H1 (cell line): Measurements from ENCODE around the gene MLN. TPM values are rescaled to one million over a fixed set of nuclear protein-coding genes. Genes with fewer than 3 reads are reported as not detected.

Experiments used
- GABPA ChIP-seq: IDR thresholded peaks from 2 replicates; pipeline ENCODE4 v1.6.1; 2011; ENCODE audit warnings: mild to moderate bottlenecking, low read length, moderate library complexity, borderline replicate concordance; ENCODE audit not compliant: insufficient read depth
- polyA plus RNA-seq, 7 experiments: library from polyadenylated mRNA; depleted of rRNA in 3 of 7; stranded (reverse) in 5 of 7; unstranded in 2 of 7; fragments of >200 nt in 5 of 7; fragments of 200-250 nt in 2 of 7; gene quantifications; 1 replicate in 5 of 7; 2 replicates in 1 of 7; 4 replicates in 1 of 7; pipeline versions ENCODE4 v1.2.1 to v1.2.3, GENCODE V29; 2011 to 2013; ENCODE audit warnings: missing spikeins in 2 of 7, mixed read lengths in 2 of 7
- total RNA-seq: library from RNA; stranded (reverse); fragmentation: NEBNext Ultra II Directional; extraction: Animal tissue kit (Norgen Biotek cat#: 25700); gene quantifications from 2 replicates; pipeline ENCODE4 v1.2.1, GENCODE V29; 2021
- TF ChIP-seq, protein P1 (sequence below): IDR thresholded peaks from 2 replicates; pipeline ENCODE4 v1.6.1; 2011; ENCODE audit warnings: low read depth, mild to moderate bottlenecking, low read length; ENCODE audit not compliant: insufficient read depth

Gene MLN
- total and polyA plus RNA-seq, 2 of the 8 experiments (the other 6 are each of a cell fraction or from before 2014, with no cell fraction given) = not detected

DNA sequence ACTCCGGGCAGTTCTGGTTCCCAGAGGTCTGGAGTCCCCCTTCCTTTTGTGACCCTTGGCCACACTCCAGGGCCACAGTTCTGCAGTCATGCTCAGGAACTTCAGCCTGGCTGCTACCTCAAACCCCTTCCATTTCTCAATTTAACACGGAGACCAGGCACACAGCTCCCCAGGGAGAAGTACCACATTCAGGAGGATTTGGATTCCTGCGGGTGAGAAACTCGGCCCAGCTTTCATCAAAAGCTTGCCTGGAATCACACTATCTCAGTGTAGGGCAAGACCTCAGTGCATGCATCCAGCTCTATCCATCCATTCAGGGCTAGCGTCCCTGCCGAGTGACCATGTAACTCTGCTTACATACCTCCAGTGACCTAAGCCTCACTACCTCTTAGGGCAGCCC is 40.3 kb downstream of the MLN start (continued):
- no peak for TF ChIP-seq GABPA
- TF ChIP-seq, protein P1, sequence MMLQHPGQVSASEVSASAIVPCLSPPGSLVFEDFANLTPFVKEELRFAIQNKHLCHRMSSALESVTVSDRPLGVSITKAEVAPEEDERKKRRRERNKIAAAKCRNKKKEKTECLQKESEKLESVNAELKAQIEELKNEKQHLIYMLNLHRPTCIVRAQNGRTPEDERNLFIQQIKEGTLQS = no peak
